ENCODE measurements around the gene NEDD4.
"Not testable (repeated sequence)": the region's sequence is repeated elsewhere in the genome, so short reads cannot be mapped to it uniquely, and the experiment has no call there.

NEDD4 gene

DNA sequence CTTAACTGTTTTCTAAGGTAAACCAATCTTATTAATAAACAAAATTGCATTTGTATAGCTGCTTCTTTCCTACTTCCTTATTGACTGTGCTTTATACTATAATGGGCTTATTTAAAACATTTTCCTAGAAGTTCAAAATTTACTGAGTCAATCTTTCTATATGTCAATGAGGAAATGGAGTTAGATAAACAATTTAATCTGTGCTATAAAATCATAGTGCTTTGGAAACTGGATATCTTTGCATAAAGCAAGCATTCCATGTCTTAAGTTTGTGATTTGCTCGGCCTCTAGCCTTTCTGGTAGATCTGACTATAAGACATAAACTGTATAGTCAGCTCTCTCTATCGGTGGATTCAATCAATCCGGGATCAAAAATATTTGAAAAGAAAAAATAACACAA lies 99.6 kb downstream of the NEDD4 start:
- no peak for DNase-seq (ENCODE audit: low read depth)

DNA sequence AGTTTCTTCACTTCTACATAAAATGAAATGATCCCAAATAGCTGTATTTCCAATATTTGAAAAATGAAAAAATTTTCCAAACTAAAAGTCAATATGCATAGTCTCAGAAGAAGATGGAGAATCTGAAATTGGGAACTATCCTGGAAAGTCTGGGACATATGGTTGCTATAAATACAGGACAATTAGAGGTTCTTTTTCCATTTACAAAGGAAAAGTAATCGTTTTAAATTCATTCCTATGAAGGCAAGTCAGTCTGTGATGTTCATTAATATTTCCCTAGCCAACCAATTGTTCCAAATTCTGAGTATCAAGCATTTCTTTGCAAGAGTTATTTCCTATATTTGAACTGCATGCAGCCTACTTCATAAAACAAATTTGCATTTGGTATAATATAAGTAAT lies 102.2 kb downstream of the NEDD4 start:
- no peak for DNase-seq (ENCODE audit: low read depth)

DNA sequence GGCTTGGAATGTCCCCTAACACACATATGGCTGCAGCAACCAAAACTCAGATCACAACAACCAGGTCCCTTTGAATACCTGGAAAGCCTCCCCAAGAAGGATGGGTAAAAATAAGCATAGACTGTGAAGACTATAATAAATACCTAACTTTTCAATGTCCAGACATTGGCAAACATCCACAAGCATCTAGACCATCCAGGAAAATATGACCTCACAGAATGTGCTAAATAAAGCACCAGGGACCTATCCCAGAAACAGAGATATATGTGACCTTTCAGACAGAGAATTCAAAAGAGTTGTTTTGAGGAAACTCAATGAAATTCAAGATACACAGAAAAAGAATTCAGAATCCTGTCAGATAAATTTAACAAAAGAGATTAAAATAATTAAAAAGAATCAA lies 109.2 kb downstream of the NEDD4 start:
- DNase-seq (ENCODE audit: low read depth), result no peak

DNA sequence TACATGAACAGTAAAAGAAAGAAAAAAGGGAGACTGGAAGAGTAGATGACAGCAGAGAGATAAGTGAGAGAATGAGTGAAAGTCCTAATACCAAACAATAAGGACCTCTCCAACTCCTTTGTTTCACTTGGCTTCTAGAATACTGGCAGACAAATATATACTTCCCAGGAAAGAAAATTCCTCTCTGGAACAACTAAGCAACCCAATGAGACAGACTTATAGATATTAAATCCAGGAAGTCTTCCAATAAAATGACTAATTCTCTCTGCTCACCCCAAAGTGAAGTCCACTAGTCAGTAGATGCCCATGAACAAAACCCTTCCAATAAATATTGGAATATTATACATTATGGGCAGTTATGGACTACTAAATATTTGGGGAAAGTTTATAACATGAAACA lies 114.2 kb downstream of the NEDD4 start:
- no peak for DNase-seq (ENCODE audit: low read depth)

DNA sequence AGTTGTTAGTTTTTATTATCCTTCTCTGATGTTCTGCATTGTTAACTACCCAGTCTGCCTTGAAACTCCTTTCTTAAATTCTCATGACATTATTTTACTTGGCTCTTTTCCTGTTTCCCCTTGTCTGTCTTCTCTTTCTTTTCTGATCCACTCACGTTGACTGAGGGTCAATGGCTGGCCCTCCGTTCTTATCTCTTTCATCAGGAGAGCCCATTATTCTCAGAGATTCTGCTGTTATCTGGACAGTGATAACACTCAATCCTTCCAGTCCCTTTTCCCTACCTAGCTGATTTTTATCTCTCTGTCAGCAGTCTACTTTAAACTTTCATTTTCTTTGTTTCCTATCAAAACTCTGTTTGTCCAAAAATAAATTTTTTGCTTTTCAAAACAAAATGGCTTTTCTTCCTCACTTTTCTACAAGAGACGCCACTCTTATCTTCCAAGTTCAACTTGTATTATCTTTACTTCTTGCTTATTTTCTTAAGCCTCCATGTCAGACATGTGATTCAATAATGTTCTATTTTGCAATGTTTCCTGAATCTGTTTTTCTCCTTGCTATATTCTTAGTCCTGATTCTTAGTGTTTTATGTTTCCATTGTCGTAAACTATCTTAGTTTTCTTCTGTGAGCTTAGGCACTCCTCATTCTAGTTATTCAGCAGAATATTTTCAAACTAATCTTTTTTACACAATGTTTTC lies 120.2 kb downstream of the NEDD4 start:
- no peak for DNase-seq (ENCODE audit: low read depth)

DNA sequence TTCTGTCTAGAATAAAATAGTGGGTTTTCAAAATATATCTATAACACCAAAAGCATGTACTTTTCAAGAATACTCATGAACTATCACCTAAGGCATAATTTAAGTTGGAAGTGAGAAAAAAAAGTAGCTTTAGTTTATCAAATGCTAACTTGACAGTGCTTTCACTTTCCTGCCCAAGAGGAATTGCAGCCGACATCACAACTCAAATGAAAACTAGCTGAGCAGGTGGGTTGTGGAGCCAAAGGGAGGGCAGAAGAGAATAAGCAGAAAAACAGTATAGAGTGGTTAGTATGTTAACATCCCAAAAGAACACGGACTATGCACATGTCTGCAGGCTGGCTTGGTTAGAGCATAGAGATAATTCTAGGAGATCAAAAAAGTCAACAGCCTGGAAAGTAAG lies 120.9 kb downstream of the NEDD4 start:
- no peak for DNase-seq (ENCODE audit: low read depth)

DNA sequence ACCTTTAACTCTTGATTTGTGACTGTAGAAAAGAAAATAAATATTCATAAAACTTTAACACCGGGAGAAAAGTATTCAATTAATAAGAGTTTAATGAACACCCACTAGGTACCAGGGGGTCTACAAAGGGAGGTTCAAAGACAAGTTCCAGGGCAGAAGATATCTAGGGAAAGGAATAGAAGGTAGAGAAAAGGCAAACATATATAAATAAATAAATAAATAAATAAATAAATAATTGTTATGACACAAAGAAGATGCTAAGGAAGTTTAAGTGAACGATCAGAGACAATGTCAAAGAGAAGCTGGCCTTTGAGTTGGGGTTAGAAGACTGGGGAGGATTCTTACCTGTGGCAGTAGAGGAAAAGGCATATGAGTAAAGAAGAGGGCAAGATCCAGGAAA lies 123.8 kb downstream of the NEDD4 start:
- DNase-seq (ENCODE audit: low read depth), result no peak

DNA sequence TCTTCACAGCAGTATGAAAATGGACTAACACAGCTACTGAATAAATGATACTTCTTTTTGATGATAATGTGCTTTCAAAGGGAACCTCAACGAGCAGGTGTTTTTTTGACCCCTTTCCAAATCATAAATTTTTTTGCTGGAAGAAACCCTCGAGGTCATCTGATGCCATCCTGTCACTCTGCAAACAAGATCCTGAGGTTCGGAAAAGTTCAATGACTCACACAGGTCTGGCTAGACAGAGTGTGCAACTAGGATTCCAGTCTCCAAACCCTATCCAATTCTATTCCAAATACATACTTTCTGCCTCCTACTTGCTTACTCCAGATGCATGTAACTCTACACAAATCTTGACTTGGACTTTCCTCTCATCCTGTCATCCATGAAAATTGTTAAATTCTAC lies 124.7 kb downstream of the NEDD4 start:
- no peak for DNase-seq (ENCODE audit: low read depth)

DNA sequence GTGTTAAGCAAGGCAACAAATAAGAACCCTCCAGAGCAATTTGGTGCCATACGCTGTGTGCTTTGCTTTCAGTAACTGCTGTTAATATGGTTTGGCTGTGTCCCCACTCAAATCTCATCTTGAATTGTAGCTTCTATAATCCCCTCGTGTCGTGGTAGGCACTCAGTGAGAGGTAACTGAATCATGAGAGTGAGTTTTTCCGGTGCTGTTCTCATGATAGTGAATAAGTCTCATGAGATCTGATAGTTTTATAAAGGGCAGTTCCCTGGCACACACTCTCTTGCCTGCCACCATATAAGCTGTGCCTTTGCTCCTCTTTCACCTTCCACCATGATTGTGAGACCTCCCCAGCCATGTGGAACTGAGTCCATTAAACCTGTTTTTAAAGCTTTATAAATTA lies 125.1 kb downstream of the NEDD4 start:
- not testable (repeated sequence) for DNase-seq (ENCODE audit: low read depth)

DNA sequence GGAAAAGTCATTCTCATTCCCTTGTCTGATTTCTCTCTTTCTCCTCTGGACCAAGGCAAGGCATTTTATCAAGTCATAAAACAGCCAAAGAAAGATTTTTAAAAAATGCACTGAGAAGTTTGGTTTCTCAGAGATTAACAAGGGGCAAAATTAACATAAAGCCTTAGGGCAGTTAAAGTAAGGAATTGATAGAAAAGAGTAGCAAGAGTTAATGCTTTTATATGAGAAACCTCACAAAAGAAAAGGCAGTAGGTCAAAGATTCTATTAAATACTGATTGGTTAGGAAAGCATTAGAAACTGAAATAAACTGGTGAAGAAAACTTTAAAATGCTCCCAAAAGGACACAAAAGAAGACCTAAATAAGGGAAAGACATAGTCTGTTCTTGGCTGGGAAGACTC lies 129.5 kb downstream of the NEDD4 start:
- no peak for DNase-seq (ENCODE audit: low read depth)

DNA sequence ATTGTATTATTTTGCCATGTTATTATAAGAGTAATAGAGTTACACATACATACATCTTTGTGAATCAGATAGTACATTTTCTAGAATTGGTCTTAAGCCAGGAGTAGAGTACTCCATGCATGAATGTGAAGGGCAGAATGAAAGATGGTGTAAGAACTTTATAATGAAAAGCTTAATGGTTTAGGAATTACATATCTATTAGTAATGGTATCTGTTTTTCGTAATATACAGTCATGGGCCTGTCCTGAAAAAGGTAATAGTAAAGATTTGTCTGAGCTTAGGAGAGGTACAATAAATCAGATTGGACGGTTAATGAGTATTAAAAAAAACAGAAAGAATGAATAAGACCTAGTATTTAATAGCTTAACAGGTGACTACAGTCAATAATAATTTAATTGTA lies 132.3 kb downstream of the NEDD4 start:
- DNase-seq (ENCODE audit: low read depth), result no peak

DNA sequence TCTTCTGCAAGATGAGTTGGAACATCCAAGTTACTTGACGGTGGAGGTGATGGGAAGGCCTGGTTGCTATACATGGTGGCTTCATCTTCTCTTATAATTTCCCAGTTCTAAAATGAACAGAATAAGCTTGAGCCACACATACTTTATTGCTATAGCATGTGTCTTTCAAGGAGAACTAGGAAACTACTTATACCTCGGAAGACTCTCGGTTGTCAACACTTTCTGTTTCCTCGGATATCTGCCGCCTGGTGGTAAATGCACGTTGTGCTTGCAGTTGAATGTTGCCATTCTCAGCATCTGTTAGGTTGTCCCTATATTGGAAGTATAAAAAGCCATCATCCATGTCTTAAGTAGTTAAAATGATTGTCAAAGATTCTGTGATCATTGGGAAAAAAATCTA lies 132.9 kb downstream of the NEDD4 start:
- no peak for DNase-seq (ENCODE audit: low read depth)

DNA sequence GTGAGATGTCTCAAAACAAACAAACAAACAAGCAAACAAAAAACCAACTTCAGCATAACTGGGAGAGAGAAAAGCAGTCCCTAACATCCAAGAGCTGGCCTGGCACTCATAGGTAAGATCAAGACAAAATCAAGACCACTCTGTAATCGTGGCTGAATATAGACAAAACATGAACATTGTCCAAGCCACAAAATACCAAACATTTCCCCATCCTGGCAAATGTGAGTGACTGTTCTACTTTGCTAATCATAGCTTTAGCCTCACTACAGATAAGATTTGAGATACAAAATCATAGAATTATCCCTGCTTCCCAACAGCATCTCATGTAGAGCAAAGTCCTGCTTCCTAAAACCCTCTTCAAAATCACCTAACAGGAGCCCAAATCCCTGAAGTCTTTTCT lies 133.7 kb downstream of the NEDD4 start:
- no peak for DNase-seq (ENCODE audit: low read depth)

DNA sequence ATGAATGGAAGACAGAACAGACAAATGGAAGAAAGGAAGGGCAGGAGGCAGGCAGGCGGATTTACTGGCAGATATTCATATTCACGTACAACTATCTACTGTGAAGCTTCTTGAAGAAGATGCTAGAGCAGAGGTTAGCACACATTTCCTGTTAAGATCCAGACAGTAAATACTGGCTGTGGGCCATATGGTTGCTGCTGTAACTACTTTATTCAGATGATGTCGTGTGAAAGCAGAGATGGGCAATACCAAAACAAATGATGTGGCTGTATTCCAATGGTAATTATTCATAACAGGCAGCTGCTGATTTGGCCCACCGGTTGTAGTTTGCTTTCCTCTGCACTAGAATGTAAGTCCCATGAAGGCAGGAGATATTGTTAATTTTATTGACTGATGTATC lies 134.8 kb downstream of the NEDD4 start:
- no peak for DNase-seq (ENCODE audit: low read depth)

DNA sequence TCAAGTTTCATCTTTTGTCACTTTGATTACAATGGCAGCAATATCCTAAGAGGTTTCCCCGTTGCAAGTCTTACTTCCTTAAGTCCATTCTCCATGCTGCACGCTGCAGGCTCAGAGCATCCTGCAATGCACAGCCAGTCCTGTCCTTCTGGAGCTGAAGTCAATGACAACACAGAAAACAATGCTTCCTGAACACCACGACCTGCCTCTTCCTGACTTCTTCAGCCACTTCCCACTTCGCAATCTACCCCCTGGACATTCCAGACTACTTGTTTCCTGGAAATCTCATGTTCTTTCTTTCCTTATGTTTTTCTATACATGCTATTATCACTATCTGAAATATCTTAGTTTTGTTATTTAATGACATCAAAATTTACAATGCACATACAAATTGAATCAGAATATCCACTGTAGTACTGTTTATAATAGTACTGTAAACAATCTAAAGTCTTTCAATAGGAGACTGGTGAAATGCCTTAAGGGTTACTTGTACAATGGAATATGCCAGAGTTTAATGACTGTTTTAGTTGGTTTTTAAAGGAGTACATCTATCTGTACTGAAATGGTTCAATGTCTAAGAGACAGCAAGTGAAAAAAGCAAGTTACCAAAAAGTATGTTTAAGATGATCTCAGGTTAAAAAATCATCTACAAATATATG lies 136.8 kb downstream of the NEDD4 start:
- no peak for DNase-seq (ENCODE audit: low read depth)

DNA sequence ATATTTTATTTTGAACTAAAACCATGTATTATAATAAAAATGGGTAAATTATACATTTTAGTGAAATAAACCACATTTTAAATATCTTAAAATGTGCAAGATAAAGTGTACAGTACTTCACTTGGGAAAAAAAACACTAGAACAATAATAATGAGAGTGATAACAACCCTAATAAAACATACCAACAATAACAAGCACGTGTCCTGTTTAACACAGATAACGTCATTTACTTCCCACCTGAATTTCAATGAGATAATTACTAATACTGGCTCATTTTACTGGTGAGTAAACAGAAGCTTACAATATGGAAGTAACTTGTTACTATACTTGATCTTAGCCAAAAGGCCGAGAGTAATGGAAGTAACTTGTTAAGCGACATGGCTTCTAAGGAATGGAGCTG lies 140.3 kb downstream of the NEDD4 start:
- DNase-seq (ENCODE audit: low read depth), result no peak

DNA sequence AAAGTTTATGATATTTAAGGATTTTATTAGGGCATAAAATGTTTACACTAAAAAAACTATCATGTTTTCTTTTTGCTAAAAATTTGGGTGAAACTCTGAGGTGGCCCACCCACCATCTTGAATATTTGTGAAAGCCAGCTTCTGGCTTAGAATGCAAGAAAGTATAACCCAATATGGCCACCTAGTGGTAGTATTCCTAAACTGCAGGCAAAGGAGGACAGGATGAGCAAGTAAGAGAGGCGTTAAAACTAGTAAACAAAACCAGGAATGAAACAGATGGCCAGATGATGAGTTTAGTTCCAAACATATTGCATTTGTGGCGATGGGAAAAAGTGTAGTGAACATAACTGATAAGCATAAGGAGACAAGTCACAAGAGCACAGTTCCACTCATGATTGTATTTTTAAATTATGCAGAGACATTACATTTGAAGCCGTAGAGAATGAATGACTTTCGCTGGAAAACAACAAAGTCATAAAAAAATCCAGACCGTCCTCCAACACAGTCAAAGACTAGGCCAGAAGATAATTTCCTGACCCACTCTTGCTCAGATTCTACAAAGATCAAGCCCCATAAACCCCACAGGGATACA lies 147.2 kb downstream of the NEDD4 start:
- DNase-seq (ENCODE audit: low read depth), result peak; percentile 59

DNA sequence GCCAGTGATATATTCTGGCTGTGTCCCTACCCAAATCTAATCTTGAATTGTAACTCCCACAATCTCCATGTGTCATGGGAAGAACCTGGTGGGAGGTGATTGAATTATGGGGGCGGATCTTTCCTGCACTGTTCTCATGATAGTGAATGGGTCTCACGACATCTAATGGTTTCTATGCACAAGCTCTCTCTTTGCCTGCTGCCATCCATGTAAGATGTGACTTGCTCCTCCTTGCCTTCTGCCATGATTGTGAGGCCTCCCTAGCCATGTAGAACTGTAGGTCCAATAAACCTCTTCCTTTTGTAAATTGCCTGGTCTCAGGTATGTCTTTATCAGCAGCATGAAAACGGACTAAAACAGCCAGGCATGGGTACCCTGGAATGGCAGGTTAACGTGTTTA lies 150.5 kb downstream of the NEDD4 start:
- DNase-seq (ENCODE audit: low read depth), result not testable (repeated sequence)

DNA sequence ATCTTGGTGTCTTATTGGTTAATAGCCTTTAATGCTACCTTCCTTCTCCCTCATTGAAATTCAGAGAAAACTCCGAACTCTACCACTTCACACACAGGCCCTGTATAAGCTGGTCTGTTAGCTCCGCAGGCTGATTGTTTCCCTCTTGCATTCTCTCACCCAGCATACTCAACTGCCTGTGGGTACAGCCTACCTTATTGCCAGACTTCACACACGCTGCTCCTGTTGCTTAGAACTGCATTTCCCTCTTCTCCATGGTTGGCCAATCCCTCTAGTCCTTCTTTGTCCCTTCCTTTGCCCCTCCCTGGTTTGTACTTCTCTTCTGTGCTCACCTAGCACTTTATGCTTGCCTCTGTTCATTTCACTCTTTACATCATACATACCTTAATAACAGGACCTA lies 157.5 kb downstream of the NEDD4 start:
- DNase-seq (ENCODE audit: low read depth), result no peak

DNA sequence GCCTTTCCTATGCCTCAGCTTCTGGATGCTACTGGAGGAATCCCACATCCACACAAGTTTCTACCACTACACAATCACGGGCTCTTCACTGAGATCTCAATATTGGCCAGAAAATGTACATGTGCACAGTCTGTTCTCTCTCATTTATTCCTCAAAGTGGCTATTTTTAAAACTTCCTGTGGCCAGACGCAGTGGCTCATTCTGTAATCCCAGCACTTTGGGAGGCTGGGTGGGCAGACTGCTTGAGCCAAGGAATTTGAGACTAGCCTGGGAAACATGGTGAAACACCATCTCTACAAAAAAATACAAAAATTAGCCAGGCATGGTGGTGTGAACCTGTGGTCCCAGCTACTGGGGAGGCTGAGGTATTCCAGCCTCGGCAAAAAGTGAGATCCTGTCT lies 159.1 kb downstream of the NEDD4 start:
- no peak for DNase-seq (ENCODE audit: low read depth)

DNA sequence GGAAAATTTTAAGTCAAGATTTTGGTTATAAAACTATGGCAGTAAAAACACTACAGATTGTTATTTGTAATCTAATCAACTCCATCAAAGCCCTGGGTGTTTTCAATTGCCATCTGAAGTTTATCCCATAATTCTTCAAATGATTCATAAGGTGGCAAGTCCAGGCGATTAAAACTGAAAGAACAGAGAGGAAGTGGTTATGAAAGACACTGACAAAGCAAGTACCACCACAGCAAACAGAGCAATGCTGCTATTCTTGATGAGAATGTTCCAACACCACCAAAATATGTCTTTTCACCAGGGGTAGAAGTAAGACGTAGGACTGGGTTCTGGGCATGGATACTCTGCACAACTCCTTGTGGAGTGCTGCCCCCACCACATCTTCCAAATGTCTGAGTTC lies 163.6 kb downstream of the NEDD4 start:
- DNase-seq (ENCODE audit: low read depth), result no peak

DNA sequence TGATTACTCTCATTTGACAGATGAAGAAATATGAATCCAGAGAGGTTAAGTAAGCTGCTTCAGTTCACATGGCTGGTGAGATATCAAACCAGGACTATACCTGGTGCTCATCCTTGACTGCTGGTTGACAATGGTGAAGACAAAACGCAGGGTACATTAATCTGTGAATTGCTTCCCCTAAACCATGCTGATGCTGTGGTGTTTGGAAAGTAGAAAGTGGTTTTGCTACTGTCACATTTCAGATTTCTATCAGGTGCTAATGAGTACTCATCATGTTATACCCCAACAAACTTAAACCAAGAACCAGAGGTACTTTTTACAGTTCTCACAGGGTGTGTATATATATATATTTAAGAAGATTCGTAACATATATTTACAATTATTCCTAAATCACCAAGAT lies 165.5 kb downstream of the NEDD4 start:
- DNase-seq (ENCODE audit: low read depth), result no peak

DNA sequence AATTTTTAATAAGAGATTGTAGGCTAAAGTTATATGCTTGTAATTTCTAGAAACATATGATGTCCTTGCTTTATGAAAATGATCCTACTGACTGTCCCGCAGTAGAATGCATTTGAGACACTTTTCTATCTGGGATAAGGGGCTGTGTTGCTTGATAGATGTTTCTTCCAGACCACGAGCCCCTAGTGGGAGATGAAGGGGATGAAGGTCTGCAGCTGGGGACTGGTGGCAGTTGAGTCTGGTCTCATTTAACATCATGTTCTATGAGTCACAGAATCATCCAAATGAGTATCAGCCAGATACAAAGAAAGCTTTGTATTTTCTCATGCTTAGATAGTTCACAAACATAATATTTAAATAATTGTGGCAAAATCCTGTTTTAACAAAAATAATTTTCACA lies 166.2 kb downstream of the NEDD4 start:
- DNase-seq (ENCODE audit: low read depth), result no peak

Measured in CMK (cell line).